A673 (cell line): ENCODE measurements around the gene BRI3BP.

ENCODE experiments used
- CTCF ChIP-seq: fragments of 300-800, 200-600 bp; sonication (generic); conservative IDR thresholded peaks from 2 replicates; pipeline ENCODE4 v1.5.1; 2017; ENCODE audit warnings: low read depth, mild to moderate bottlenecking, antibody characterized with exemption, low read length, moderate library complexity, mixed read lengths
- EZH2 ChIP-seq: fragments of 200-600 bp; sonication (generic); IDR thresholded peaks from 2 replicates; pipeline ENCODE4 v1.6.1; 2017; ENCODE audit warnings: borderline replicate concordance, low read depth, mild to moderate bottlenecking, mixed read lengths, antibody characterized with exemption, low read length; ENCODE audit not compliant: poor library complexity, severe bottlenecking

- TF ChIP-seq CTCF (no peak), EZH2 (no peak)
Observed at GRCh38 chr12:125004621-125005020, 11.2 kb downstream of the BRI3BP start.
